NCI-H1417 treated with DMSO at 0.1 percent for 48 hours (cell line): Measurements from ENCODE around the gene LIMS1.
"Not testable (repeated sequence)": the region's sequence is repeated elsewhere in the genome, so short reads cannot be mapped to it uniquely, and the experiment has no call there.

ENCODE experiments used
- DNase-seq: peaks from one replicate; lab custom pipeline; 2025; lab: John Stamatoyannopoulos, UW

LIMS1 gene

GRCh38 chr2:108587621-108588020 lies 53.4 kb downstream of the LIMS1 start:
- no peak for DNase-seq

- DNase-seq, result no peak
Measured at GRCh38 chr2:108588070-108588668, 53.9 kb downstream of the LIMS1 start.

GRCh38 chr2:108589372-108589771 lies 55.1 kb downstream of the LIMS1 start:
- DNase-seq, result no peak

- no peak for DNase-seq
Measured at GRCh38 chr2:108589781-108590180, 55.5 kb downstream of the LIMS1 start.

- DNase-seq, result no peak
Measured at GRCh38 chr2:108591163-108591562, 56.9 kb downstream of the LIMS1 start.

GRCh38 chr2:108593547-108594098 lies 59.4 kb downstream of the LIMS1 start:
- DNase-seq, result no peak

GRCh38 chr2:108594132-108594981 lies 60.1 kb downstream of the LIMS1 start:
- no peak for DNase-seq

- DNase-seq, result no peak
Measured at GRCh38 chr2:108594982-108595464, 60.8 kb downstream of the LIMS1 start.

- DNase-seq, result not testable (repeated sequence)
Measured at GRCh38 chr2:108595771-108596170, 61.5 kb downstream of the LIMS1 start.

- not testable (repeated sequence) for DNase-seq
Measured at GRCh38 chr2:108597105-108597744, 63.0 kb downstream of the LIMS1 start.

- not testable (repeated sequence) for DNase-seq
Measured at GRCh38 chr2:108601199-108601598, 66.9 kb downstream of the LIMS1 start.

- no peak for DNase-seq
Measured at GRCh38 chr2:108602422-108602821, 68.2 kb downstream of the LIMS1 start.

- no peak for DNase-seq
Measured at GRCh38 chr2:108604196-108604595, 69.9 kb downstream of the LIMS1 start.

GRCh38 chr2:108605947-108606346 lies 71.7 kb downstream of the LIMS1 start:
- no peak for DNase-seq

GRCh38 chr2:108607706-108608301 lies 73.5 kb downstream of the LIMS1 start:
- no peak for DNase-seq

GRCh38 chr2:108611021-108611420 lies 76.8 kb downstream of the LIMS1 start:
- DNase-seq, result no peak

- no peak for DNase-seq
Measured at GRCh38 chr2:108612153-108612513, 77.9 kb downstream of the LIMS1 start.

GRCh38 chr2:108612514-108613183 lies 78.4 kb downstream of the LIMS1 start:
- DNase-seq, result no peak

GRCh38 chr2:108613261-108614042 lies 79.2 kb downstream of the LIMS1 start:
- DNase-seq, result no peak

- DNase-seq, result no peak
Measured at GRCh38 chr2:108614043-108614545, 79.8 kb downstream of the LIMS1 start.

- no peak for DNase-seq
Measured at GRCh38 chr2:108614659-108615058, 80.4 kb downstream of the LIMS1 start.
